Panc1 (cell line): ENCODE data around the gene SNCB. TPM values are rescaled to one million over a fixed set of nuclear protein-coding genes. Genes with fewer than 3 reads are reported as not detected.

Source experiments
- ATAC-seq: fragments of 200-7000 bp; cut with Tn5 transposase; 2 replicates; pipeline ENCODE4 v1.9.1; 2020; ENCODE audit warnings: mild to moderate bottlenecking, moderate library complexity
- BruUV-seq: library from RNA; stranded (reverse); fragments of 400-500 nt; replicated peaks from 2 replicates; lab custom pipeline; 2021; lab: Mats Ljungman, UMichigan
- CTCF ChIA-PET: fragments of 300-600 bp; sonication (Branson Sonifier 250); formaldehyde crosslinking; loops from one replicate; lab custom pipeline; 2022; ENCODE audit warnings: antibody characterized with exemption; lab: Charles Lee
- POLR2A ChIA-PET: fragments of 300-600 bp; sonication (Branson Sonifier 250); formaldehyde crosslinking; loops from one replicate; lab custom pipeline; 2022; ENCODE audit warnings: antibody characterized with exemption; lab: Charles Lee
- DNase-seq: peaks from one replicate; pipeline ENCODE4 v3.0.0-alpha.2; 2010; ENCODE audit warnings: low read depth, low spot score
- H3K27ac ChIP-seq: 2 replicates; pipeline ENCODE4 v1.5.1; 2011; ENCODE audit warnings: mild to moderate bottlenecking, low read length, inconsistent platforms
- H3K27me3 ChIP-seq: fragments of 200-500 bp; sonication (Bioruptor generic); 2 replicates; pipeline ENCODE4 v1.6.0; 2014; ENCODE audit warnings: low read length, inconsistent platforms; ENCODE audit not compliant: control insufficient read depth, insufficient read depth
- H3K36me3 ChIP-seq: fragments of 200-500 bp; sonication (Bioruptor generic); 2 replicates; pipeline ENCODE4 v1.5.1; 2014; ENCODE audit warnings: inconsistent platforms, mild to moderate bottlenecking, low read length, moderate library complexity; ENCODE audit not compliant: control insufficient read depth, insufficient read depth
- H3K4me1 ChIP-seq: 2 replicates; pipeline ENCODE4 v1.5.1; 2011; ENCODE audit warnings: inconsistent platforms, mild to moderate bottlenecking, low read length, moderate library complexity; ENCODE audit not compliant: control insufficient read depth, insufficient read depth
- H3K4me3 ChIP-seq, 2 experiments: 2 replicates each; pipeline ENCODE4 v1.5.1; 2011 to 2012; ENCODE audit warnings: low read depth in 2 of 2, low read length in 2 of 2, mild to moderate bottlenecking in 2 of 2, inconsistent platforms in 1 of 2, moderate library complexity in 1 of 2
- H3K9me3 ChIP-seq: fragments of 200-500 bp; sonication (Bioruptor generic); 2 replicates; pipeline ENCODE4 v1.5.1; 2014; ENCODE audit warnings: low read depth, mild to moderate bottlenecking, inconsistent platforms, low read length, moderate library complexity; ENCODE audit not compliant: control insufficient read depth, insufficient read depth
- CTCF ChIP-seq: fragments of 450-650 bp; IDR thresholded peaks from 2 replicates; pipeline ENCODE4 v1.5.1; 2017; ENCODE audit warnings: mild to moderate bottlenecking
- POLR2AphosphoS5 ChIP-seq: IDR thresholded peaks from 2 replicates; pipeline ENCODE4 v1.6.1; 2012; ENCODE audit warnings: mild to moderate bottlenecking, low read depth, low read length, moderate library complexity
- SIN3A ChIP-seq: IDR thresholded peaks from 2 replicates; pipeline ENCODE4 v1.6.1; 2012; ENCODE audit warnings: low read depth, mild to moderate bottlenecking, low read length, moderate library complexity, borderline replicate concordance; ENCODE audit not compliant: insufficient read depth
- TCF7L2 ChIP-seq: IDR thresholded peaks from 2 replicates; pipeline ENCODE4 v1.6.1; 2011; ENCODE audit warnings: mild to moderate bottlenecking, low read depth, low read length, inconsistent platforms
- in situ Hi-C: cut with HindIII; loops from 2 replicates; pipeline ENCODE4 v1.10.0; 2016; ENCODE audit warnings: low sequenced_read_pairs, low pct_unique_long_range_greater_than_20kb
- intact Hi-C: fragments of 100-400 bp; cut with micrococcal nuclease; formaldehyde crosslinking; loops from one replicate; pipeline ENCODE4 v1.10.0; 2022; ENCODE audit not compliant: unreplicated experiment
- total RNA-seq: library from RNA; stranded (reverse); gene quantifications from one replicate; pipeline ENCODE4 v1.2.1, GENCODE V29; 2021; ENCODE audit not compliant: unreplicated experiment
- TF ChIP-seq, protein P1 (sequence below), 2 experiments: IDR thresholded peaks; 2 replicates each; pipeline ENCODE4 v1.6.1; 2011 to 2012; ENCODE audit warnings: low read depth in 2 of 2, control low read depth in 1 of 2, low read length in 1 of 2, mild to moderate bottlenecking in 1 of 2, moderate library complexity in 1 of 2; ENCODE audit not compliant: insufficient read depth in 1 of 2

SNCB gene
- total RNA-seq, 1 experiment from 2014 or later: 0.77 TPM

- intact Hi-C loops: loop anchor here (5.0 kb wide), 1 partner anchor 147 kb away; the partner anchor contains the start of gene UNC5A
- CTCF ChIA-PET: interaction anchor here (0.5 kb wide), 1 partner anchor 342 kb away, joined by 3 read pairs; the partner anchor contains the start of gene UIMC1
- no TSS peak for BruUV-seq
- POLR2A ChIA-PET: no interaction called here
- no peak overlapping the region for H3K27ac ChIP-seq
- no peak for ATAC-seq
- no peak for DNase-seq
- no peaks in the 10 kb centered on the region for H3K36me3 ChIP-seq
- no peaks in the 10 kb centered on the region for H3K4me1 ChIP-seq
- in situ Hi-C loops: no loop called here
- H3K9me3 ChIP-seq: no peaks in the 10 kb centered on the region
- TF ChIP-seq POLR2AphosphoS5 (no peak), TCF7L2 (no peak), CTCF (no peak), SIN3A (no peak)
- TF ChIP-seq, protein P1, sequence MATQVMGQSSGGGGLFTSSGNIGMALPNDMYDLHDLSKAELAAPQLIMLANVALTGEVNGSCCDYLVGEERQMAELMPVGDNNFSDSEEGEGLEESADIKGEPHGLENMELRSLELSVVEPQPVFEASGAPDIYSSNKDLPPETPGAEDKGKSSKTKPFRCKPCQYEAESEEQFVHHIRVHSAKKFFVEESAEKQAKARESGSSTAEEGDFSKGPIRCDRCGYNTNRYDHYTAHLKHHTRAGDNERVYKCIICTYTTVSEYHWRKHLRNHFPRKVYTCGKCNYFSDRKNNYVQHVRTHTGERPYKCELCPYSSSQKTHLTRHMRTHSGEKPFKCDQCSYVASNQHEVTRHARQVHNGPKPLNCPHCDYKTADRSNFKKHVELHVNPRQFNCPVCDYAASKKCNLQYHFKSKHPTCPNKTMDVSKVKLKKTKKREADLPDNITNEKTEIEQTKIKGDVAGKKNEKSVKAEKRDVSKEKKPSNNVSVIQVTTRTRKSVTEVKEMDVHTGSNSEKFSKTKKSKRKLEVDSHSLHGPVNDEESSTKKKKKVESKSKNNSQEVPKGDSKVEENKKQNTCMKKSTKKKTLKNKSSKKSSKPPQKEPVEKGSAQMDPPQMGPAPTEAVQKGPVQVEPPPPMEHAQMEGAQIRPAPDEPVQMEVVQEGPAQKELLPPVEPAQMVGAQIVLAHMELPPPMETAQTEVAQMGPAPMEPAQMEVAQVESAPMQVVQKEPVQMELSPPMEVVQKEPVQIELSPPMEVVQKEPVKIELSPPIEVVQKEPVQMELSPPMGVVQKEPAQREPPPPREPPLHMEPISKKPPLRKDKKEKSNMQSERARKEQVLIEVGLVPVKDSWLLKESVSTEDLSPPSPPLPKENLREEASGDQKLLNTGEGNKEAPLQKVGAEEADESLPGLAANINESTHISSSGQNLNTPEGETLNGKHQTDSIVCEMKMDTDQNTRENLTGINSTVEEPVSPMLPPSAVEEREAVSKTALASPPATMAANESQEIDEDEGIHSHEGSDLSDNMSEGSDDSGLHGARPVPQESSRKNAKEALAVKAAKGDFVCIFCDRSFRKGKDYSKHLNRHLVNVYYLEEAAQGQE (IDR thresholded peaks at IDR 0.05; ENCODE audit: insufficient read depth in 1 of 2, low read depth in 2 of 2, low read length in 1 of 2): no peak
- H3K27me3 ChIP-seq: peaks cover 5% of the 10 kb centered on the region; the same call in 1 of the 2 replicates
- no peak overlapping the region for H3K4me3 ChIP-seq
These were observed 34.6 kb upstream of the SNCB start for GRCh38 chr5:176664886-176665285.

DNA sequence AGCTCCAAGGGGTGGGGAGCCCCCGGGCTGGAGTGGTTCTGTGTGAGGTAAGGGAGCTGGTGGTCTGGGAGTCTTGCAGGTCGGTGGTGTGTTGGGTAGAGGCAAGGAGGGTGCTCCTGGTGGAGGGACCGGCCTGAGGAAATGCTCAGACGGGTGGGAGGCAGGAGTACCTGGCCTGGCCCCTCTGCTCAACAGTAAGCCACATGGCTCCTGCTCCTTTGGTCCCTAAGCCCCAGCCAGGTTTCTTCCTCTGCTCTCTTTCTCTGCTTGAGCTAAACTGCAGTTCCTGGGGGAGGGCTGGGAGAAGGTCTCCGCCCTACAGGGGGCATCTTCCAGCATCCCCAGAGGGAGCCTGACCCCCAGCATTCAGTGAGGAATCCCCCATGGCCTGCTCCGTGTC is 34.1 kb upstream of the SNCB start:
- Histone ChIP-seq H3K27me3 (peaks cover 5% of the 10 kb centered on the region; the same call in 1 of the 2 replicates), H3K4me3 (no peak overlapping the region), H3K36me3 (no peaks in the 10 kb centered on the region), H3K9me3 (no peaks in the 10 kb centered on the region), H3K27ac (no peak overlapping the region), H3K4me1 (no peaks in the 10 kb centered on the region)
- ChIA-PET CTCF (interaction anchor here (0.5 kb wide), 1 partner anchor 342 kb away, joined by 3 read pairs; the partner anchor contains the start of gene UIMC1), POLR2A (no interaction called here)
- TF ChIP-seq TCF7L2 (no peak), SIN3A (no peak), POLR2AphosphoS5 (no peak)
- TF ChIP-seq, protein P1 (IDR thresholded peaks at IDR 0.05; ENCODE audit: insufficient read depth in 1 of 2, low read depth in 2 of 2, low read length in 1 of 2): no peak
- intact Hi-C loops (loop anchor here (5.0 kb wide), 1 partner anchor 148 kb away; the partner anchor contains the start of gene UNC5A), in situ Hi-C loops (no loop called here)
- BruUV-seq: no TSS peak
- ATAC-seq (no peak), DNase-seq (no peak)
